ENCODE results near the gene SAMD4A.

The SAMD4A gene

GRCh38 chr14:54633076-54633475 lies 66.1 kb downstream of the SAMD4A start:
- DNase-seq = no peak

DNA sequence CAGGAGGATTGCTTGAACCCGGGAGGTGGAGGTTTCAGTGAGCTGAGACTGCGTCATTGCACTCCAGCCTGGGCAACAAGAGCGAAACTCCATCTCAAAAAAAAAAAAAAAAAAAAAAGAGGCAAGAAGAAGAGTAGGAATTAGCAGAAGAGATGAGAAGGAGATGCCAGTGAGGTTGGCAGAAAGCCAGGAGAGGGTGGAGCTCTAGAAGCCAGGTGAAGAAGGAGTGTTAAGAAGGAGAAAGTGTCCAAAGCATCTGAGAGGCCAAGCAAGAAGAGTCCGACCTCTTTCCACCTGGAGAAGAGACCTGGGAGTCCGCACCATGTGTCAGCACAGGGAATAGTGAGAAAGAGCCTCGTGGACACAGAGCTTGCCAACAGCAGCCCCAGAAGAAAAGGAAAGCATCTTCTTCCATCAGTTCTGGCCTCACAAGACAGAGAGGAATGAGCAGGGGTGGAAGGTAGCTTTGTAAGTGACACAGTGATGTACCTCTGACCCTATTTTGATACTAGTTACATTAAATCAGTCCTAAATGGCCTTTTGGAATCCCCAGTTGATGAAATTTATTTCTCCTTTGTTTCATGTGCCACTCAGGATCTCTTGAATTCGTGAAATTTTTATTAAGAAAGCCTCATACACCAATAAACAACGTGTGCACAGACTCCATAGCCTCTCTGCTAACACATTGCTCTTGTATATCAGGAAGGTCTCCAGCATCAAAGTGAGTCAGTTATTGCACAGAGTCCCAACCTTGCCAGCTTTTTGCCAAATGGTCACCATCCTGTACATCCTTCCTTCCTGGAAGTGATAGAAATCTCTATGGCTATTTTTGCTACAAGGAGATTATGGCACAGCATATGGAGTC lies 70.6 kb downstream of the SAMD4A start:
- no peak for DNase-seq

DNA sequence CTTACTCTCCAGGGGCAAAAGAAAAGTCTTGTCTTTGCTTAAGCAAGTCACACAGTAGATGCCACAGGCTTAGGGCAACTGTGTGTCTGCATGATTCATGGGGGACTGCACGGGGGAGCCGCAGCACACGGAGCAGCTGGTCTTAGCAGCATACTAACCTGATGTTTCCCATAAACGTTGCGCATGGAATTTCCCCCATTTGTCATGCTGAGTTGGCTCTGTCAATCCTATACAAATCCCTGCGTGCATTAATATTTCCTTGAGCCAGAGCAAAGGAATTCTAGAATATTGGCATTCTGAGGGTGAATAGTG lies 71.2 kb downstream of the SAMD4A start:
- no peak for DNase-seq

- DNase-seq = no peak
These were observed 72.7 kb downstream of the SAMD4A start for GRCh38 chr14:54639611-54640010.

DNA sequence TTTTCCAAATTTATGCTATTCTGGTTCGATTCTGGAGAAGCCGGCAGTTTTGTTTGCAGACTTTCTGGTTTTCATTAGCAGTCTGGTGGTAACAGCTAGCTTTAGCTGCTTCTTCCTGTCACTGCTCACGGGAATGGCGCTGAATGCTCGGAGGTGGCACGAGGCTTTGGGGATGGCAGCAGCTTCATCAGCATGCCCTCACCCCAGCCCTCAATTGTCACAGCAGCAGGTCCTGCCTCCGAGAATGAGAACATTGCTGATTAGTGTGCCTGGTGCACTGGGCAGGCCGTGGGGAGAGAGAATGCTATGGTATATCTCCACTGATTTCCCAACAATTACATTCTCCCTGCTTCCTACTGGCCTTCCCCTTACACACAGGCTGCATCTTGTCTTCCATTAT lies 73.6 kb downstream of the SAMD4A start:
- DNase-seq = no peak

- no peak for DNase-seq
These were observed 75.2 kb downstream of the SAMD4A start for GRCh38 chr14:54642121-54642520.

GRCh38 chr14:54642801-54643695 lies 76.1 kb downstream of the SAMD4A start:
- peak; percentile 6 for DNase-seq

DNA sequence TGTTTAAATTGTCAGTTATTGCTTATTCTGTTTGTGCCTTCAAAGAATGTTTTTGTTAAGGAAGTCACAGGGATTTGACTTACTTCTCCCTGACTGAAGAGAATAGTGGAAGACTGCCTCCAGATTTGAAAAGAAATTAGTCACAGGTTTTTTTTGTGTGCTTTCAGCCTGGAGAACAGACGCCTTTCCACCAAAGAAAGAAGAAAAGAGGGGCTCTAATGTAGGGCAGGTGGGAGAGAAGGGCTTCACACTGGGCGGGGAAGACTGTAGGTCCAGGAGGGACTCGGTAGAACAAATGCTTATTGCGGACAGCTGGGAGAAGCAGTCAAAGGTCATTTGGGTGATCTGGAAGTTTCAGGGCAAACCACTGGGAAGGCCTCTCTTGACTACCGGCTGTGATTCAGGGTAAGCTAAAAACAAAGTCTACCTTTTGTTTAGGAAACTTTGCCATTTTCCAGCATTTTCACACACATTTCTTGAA lies 76.8 kb downstream of the SAMD4A start:
- no peak for DNase-seq

- DNase-seq = no peak
These were observed 78.7 kb downstream of the SAMD4A start for GRCh38 chr14:54645639-54646038.

DNA sequence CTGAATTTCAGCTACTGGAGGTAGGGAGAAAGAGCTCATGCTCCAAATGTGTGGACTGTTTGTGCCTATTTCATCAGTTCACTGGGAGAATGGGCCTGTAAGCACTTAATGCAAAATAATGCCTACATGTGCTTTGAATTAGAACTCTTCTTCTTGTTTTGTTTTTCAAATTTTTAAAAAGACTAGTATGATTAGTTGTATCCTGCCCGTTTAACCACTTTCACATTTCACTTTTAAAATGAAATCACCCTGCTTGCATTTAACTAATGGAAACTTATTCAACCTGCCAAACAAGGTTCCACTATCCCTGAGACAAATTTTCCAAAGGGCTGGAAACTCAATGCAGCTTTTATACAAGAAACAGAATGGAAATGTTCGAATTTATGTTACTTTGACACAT lies 79.7 kb downstream of the SAMD4A start:
- DNase-seq = no peak

- DNase-seq = no peak
These were observed 80.5 kb downstream of the SAMD4A start for GRCh38 chr14:54647378-54647777.

DNA sequence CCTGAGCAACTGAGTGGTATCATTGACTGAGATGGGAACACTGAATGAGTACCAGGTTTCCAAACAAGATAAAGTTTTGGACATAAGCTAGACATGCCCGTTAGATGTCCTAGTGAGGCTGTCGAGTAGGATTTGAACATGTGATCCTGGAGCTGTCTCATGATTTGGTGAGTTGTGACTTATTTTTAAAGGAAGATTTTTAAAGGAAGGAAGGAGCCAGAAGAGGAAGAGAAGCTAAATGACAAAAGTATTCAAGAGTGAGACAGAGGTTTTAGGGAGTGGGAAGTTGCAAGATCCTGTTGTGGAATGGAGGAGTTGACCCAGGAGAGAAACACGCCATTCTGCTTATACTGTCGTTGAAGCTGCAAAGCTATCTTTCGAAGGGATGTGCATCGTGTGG lies 82.1 kb downstream of the SAMD4A start:
- DNase-seq = no peak

- no peak for DNase-seq
These were observed 83.5 kb downstream of the SAMD4A start for GRCh38 chr14:54650331-54650958.

DNA sequence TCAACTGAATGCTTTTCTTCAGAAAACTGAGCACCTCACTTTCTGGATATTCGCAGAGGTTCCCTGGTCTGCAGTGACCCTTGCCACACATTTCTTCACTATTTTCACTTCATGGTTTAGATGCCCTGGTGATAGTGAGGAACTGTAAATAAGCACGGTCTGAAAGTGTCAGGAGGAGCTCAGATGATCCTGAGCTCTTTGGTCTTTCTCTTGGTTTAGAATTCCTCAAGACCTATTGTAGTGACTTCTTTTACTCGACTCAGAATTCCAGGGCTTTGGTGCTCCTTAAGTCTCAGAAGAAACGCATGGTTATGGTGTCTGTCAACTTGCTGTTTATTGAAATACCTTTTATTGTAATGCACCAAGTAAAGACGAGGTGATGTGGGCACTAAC lies 84.0 kb downstream of the SAMD4A start:
- DNase-seq = no peak

GRCh38 chr14:54651649-54652048 lies 84.7 kb downstream of the SAMD4A start:
- DNase-seq = no peak

- no peak for DNase-seq
These were observed 85.3 kb downstream of the SAMD4A start for GRCh38 chr14:54652188-54652587.

- DNase-seq = no peak
These were observed 85.7 kb downstream of the SAMD4A start for GRCh38 chr14:54652605-54653052.

DNA sequence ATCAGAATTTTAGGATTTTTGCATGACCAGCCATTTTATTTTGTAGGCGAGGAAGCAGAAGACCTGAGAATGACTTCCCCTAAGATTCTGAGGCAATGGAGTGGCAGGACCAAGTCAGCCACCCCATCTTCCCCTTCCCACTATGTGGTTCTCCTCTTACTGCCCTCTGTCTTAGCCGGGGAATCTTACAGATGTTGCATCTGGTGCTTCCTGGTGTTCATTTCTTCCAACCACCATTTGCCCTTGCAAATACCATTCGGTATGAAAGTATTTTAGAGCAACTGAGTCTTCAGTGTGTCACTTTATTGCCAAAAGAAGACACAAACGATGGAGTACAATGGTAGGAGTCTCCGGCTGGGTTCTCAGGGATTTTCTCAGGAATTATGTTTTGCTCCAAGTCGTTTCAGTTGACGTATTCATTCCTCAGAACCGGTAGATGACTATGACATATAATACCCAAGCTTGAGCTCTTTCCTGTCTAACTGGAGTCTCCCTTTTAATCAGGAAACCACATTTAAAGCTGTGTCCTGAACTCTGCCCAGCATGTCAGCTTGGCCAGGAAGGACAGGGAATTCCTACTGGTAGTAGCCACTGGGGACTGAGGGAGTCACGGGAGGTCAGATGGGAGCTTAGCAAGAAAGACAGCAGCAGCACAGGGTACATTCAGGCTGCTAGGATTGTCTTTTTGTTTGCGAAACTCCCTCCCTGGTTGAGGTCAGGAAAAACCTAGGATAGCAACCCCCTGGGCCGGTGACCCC lies 87.0 kb downstream of the SAMD4A start:
- DNase-seq = no peak

DNA sequence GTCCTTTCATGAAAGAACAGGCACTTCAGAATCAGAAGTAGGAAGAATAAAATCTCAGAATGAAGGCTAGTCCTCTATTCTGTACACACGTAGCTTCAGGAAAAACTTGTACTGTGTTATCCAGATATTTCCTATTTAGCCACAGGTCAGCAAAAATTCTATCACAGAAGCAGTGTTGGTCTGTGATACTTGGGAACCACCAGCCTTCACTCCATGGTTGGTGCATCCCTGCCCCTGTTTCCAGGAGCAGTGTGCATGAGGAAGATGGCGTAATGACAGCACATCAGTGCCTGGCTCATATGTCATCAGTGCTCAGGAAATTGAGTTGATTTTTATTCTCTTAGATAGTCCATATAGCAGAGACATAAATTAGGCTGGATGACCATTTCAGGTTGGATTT lies 87.7 kb downstream of the SAMD4A start:
- DNase-seq = no peak

DNA sequence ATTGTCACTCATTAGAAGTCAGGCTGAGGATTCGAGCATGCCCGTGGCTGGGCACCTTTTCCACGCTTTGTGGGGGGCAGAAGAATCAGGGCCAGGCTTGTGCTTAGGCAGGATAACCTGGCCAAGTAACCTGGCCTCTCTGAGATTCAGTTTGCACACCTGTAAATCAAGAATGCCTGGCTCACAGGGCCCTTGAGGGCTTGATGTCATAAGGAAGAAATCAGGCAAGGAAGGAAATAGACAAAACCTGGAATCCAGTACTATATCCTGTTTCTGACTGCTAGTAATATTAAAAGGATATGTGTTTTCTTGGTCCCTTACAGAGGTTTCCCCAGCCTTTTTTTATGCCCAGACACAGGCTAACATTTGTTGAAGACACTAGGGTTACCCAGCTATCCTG lies 91.9 kb downstream of the SAMD4A start:
- no peak for DNase-seq

DNA sequence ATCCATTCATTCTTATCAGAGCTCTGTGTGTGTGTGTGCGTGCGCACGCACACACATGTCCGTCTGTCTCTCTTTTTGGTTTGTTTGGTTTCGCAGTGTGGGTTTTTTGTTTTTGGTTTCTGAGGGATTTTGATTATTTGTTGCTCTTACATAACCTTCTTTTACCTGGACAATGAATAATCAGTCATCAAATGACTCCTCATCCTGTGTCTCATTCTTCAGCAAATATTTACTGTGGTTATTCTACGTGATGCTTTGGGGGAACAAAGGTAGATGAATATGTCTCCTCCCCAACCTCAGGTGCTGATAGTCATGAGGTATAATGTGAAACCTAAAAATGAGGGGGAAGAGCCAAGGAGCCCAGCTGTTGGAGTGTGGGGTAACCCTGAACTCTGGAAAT lies 92.4 kb downstream of the SAMD4A start:
- no peak for DNase-seq

DNA sequence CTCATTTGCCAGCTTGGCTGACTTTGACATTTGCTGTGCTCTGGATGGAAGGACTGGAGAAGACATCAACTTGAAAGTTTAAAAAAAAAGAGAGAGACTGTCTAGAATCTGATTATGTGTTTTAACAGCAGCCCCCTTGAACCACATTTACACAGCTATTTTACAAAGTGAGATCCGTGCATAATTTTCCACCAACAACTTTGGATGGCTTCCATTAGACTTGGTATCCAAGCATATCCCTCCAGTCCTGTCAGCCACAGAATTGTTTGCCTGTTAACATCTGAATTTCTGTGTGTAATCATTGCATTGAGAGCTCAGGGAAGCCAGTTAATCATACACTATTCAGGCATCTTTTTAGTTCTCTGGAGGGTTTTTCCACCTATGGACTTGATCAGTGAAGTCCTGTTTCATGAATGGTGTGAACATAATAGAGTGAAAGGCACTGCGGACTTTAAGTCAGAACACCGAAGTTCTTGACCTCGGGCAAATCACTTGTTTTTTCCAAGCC lies 93.7 kb downstream of the SAMD4A start:
- DNase-seq = no peak
